GM12873 (cell line): Measurements from ENCODE around the gene UBASH3A.

Experiments used
- CTCF ChIP-seq: IDR thresholded peaks from 2 replicates; pipeline ENCODE4 v1.5.1; 2012; ENCODE audit warnings: low read depth, mild to moderate bottlenecking, moderate library complexity, low read length, control low read depth; ENCODE audit not compliant: insufficient read depth; ENCODE audit errors: missing control alignments

The UBASH3A gene

GRCh38 chr21:42481169-42481568 lies 77.5 kb downstream of the UBASH3A start:
- no peak for TF ChIP-seq CTCF

GRCh38 chr21:42484966-42485365 lies 81.3 kb downstream of the UBASH3A start:
- TF ChIP-seq CTCF, result no peak

- TF ChIP-seq CTCF, result no peak
Observed at GRCh38 chr21:42486072-42486471, 82.4 kb downstream of the UBASH3A start.

GRCh38 chr21:42486531-42486930 lies 82.8 kb downstream of the UBASH3A start:
- TF ChIP-seq CTCF, result no peak

- no peak for TF ChIP-seq CTCF
Observed at GRCh38 chr21:42489006-42489563, 85.4 kb downstream of the UBASH3A start.

- no peak for TF ChIP-seq CTCF
Observed at GRCh38 chr21:42489991-42490390, 86.3 kb downstream of the UBASH3A start.

GRCh38 chr21:42490720-42491119 lies 87.0 kb downstream of the UBASH3A start:
- TF ChIP-seq CTCF, result no peak
